ENCODE measurements around the gene EXOC7. TPM values are rescaled to one million over a fixed set of nuclear protein-coding genes. Genes with fewer than 3 reads are reported as not detected.

EXOC7 gene
- total RNA-seq, 4 donors from 2014 or later, result 88.0 to 143 (median 105) TPM

DNA sequence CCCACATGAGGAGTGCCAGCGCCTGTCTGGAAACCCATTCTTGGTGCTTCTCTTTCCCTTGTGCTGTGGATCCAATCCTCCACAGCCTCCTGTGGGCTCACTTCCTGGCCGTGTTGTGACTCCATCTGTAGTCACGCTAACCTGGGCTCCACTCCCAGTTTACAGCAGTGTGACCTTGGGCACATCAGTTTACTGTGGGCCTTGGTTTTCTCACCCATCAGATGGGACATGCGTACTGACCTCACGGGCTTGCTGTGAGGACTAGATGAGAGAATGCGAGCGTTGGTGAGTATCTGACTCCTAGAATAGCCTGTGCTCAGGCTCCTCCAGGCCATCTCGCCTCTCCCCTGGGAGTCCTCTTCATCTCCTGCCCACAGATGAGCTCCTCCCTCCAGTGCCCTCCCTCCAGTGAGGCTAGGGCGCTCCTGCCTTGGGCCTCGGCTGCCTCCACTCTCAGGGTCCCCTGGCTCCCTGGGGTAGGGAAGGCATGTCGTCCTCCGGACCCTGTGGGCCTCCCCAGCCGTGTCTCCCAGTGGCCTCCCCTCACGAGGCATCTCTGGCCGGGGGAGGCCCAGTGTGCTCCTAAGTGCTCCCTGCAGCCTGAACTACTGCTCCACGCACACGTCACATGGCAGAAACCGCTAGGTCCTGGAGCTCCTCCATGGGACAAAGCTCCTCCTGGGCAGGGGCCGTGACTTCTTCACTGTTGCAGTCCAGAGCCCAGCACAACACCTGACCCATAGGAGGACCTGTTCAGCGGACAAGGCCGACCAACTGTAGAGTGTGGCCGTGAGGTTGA is 42.7 kb upstream of the EXOC7 start:
- Histone ChIP-seq H3K9me3 (no peaks in the 10 kb centered on the region), H3K27ac (peak overlapping the region; percentile 39 to 61 (median 56)), H3K27me3 (no peaks in the 10 kb centered on the region), H3K4me1 (peaks cover 0 to 17% (median 8%) of the 10 kb centered on the region in 4 donors), H3K4me3 (no peak overlapping the region), H3K36me3 (no peaks in the 10 kb centered on the region)
- intact Hi-C loops (cut with DNase I; ENCODE audit: low total_unique reads) (no loop called here), in situ Hi-C loops (cut with MboI; ENCODE audit: low pct_ligation_motif_present in 1 of 4, low pct_unique_long_range_greater_than_20kb in 1 of 4, low sequenced_read_pairs in 3 of 4) (no loop called here)
- no peak for DNase-seq
- WGBS, 2 donors (ENCODE audit: low coverage in 1 of 2), result 94 to 100% methylated on average over 1 to 21 of the region's 22 CpGs
- TF ChIP-seq, protein P1, sequence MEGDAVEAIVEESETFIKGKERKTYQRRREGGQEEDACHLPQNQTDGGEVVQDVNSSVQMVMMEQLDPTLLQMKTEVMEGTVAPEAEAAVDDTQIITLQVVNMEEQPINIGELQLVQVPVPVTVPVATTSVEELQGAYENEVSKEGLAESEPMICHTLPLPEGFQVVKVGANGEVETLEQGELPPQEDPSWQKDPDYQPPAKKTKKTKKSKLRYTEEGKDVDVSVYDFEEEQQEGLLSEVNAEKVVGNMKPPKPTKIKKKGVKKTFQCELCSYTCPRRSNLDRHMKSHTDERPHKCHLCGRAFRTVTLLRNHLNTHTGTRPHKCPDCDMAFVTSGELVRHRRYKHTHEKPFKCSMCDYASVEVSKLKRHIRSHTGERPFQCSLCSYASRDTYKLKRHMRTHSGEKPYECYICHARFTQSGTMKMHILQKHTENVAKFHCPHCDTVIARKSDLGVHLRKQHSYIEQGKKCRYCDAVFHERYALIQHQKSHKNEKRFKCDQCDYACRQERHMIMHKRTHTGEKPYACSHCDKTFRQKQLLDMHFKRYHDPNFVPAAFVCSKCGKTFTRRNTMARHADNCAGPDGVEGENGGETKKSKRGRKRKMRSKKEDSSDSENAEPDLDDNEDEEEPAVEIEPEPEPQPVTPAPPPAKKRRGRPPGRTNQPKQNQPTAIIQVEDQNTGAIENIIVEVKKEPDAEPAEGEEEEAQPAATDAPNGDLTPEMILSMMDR (IDR thresholded peaks at IDR 0.05), result no peak
- TF ChIP-seq EP300 (IDR thresholded peaks at IDR 0.05; ENCODE audit: low read depth), result no peak

DNA sequence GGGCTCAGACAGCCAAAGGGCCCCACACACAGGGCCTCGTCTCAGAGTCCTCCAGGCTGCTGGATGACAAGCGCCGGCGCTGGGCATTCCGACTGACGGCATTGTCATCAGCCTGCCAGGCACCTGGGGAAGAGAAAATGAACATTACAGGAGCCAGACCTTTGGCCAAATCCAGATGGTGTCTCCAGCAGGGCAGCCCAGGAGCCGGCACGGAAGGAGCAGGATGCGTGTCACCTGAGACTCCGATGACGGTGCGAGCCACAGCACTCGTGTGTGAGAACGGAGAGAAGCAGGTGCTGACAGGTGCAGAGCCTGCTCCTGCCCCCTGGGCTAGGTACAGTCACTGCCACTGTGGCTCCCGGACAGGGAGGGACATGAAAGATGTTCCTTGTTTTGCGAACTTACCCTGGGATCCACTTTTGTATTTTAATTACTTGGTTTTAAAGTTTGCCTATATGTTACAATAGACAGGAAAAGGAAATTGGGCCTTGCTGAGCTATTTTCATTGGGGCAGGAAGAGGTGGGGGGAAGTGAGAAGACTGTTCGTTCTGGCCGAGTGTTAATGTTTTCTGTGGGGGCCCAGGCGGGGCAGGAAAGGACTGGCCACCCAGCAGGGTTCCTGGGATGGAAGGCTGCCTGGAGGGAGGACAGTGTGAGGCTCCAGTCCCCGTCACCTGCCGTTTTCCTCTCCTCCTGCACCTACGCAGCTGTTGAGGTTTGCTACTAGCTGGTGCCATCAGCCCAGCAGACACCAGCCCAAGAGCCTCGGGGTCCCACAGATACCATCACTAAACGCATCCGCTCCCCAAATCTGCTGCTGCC is 41.9 kb upstream of the EXOC7 start:
- intact Hi-C loops (cut with DNase I; ENCODE audit: low total_unique reads), result no loop called here
- Histone ChIP-seq H3K4me1 (peaks cover 0 to 22% (median 15%) of the 10 kb centered on the region in 4 donors), H3K36me3 (no peaks in the 10 kb centered on the region), H3K27me3 (peaks cover 6% of the 10 kb centered on the region), H3K4me3 (no peak overlapping the region), H3K27ac (peak overlapping the region; percentile 39 to 61 (median 56)), H3K9me3 (no peaks in the 10 kb centered on the region)
- in situ Hi-C loops (cut with MboI; ENCODE audit: low pct_ligation_motif_present in 1 of 4, low pct_unique_long_range_greater_than_20kb in 1 of 4, low sequenced_read_pairs in 3 of 4), result no loop called here
- 77 to 80% methylated on average over 15 to 25 of the region's 25 CpGs for WGBS, 2 donors (ENCODE audit: low coverage in 1 of 2)
- DNase-seq, result peak; percentile 47
- TF ChIP-seq POLR2AphosphoS5 (IDR thresholded peaks at IDR 0.05), result no peak
- no peak for TF ChIP-seq EP300 (IDR thresholded peaks at IDR 0.05; ENCODE audit: low read depth)
- no peak for TF ChIP-seq POLR2A (IDR thresholded peaks at IDR 0.05)
- TF ChIP-seq, protein P1 (IDR thresholded peaks at IDR 0.05), result no peak

DNA sequence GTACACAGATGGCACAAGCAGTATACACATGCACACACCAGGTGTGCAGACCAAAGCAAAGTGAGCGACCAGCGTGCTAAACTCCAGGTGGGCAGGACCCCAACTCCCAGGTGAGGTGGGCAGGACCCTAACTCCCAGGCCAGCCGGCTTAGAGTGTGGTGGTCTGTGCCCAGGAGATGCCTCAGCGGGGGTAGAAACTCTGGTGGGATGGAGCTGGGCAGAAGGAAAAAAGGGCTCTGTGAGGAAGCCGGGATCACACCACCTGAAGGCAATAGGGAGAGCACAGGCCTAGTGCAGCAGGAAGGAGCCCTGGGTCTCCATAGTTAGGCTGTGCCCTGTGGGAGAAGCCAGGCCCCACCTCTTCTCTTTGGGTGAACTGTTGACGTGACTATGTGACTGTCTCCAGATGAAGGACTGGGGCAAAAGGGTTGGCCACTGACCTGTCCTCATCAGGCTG is 39.0 kb upstream of the EXOC7 start:
- Histone ChIP-seq H3K36me3 (no peaks in the 10 kb centered on the region), H3K27ac (no peak overlapping the region), H3K9me3 (no peaks in the 10 kb centered on the region), H3K27me3 (peaks cover 34% of the 10 kb centered on the region), H3K4me3 (no peak overlapping the region), H3K4me1 (peaks cover 0 to 26% (median 21%) of the 10 kb centered on the region in 4 donors)
- intact Hi-C loops (cut with DNase I; ENCODE audit: low total_unique reads), result no loop called here
- DNase-seq, result no peak
- TF ChIP-seq, protein P1 (IDR thresholded peaks at IDR 0.05), result no peak
- TF ChIP-seq EP300 (IDR thresholded peaks at IDR 0.05; ENCODE audit: low read depth) (no peak), POLR2A (IDR thresholded peaks at IDR 0.05) (no peak), POLR2AphosphoS5 (IDR thresholded peaks at IDR 0.05) (no peak)
- in situ Hi-C loops (cut with MboI; ENCODE audit: low pct_ligation_motif_present in 1 of 4, low pct_unique_long_range_greater_than_20kb in 1 of 4, low sequenced_read_pairs in 3 of 4), result no loop called here
- WGBS, 2 donors (ENCODE audit: low coverage in 1 of 2), result 96% methylated on average over 6 of the region's 6 CpGs; no CpG with 5 or more reads in 1 of the 2 donors

DNA sequence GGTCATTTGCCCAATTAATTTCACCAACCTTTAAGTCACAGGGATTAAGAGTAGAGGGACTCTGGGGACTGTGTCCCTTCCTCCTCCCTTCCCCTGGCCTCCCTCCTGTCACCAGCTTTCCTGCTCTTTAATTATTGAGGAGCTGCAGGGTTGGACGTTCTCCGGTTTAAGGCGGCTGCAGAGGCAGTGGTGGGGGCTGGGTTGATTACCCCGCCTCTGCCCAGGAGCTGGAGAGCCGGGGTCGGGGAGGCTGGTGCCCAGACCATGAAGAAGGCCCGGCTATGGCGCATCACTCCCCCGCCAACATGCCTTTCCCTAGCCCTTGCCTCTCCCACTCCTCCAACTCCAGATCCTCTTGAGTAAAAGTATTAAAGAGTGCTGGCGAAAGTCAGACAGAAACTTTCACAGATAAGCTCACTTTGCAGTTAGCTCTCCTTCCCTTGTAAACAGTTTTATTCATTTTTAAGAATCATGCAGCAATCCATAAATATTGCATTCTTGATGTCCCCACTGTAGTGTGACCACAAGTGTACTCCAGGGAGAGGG is 38.5 kb upstream of the EXOC7 start:
- Histone ChIP-seq H3K27me3 (peaks cover 39% of the 10 kb centered on the region), H3K27ac (no peak overlapping the region), H3K4me3 (no peak overlapping the region), H3K4me1 (peaks cover 0 to 26% (median 21%) of the 10 kb centered on the region in 4 donors), H3K36me3 (no peaks in the 10 kb centered on the region), H3K9me3 (no peaks in the 10 kb centered on the region)
- intact Hi-C loops (cut with DNase I; ENCODE audit: low total_unique reads), result no loop called here
- in situ Hi-C loops (cut with MboI; ENCODE audit: low pct_ligation_motif_present in 1 of 4, low pct_unique_long_range_greater_than_20kb in 1 of 4, low sequenced_read_pairs in 3 of 4), result no loop called here
- 62% methylated on average over 10 of the region's 10 CpGs; no CpG with 5 or more reads in 1 of the 2 donors for WGBS, 2 donors (ENCODE audit: low coverage in 1 of 2)
- TF ChIP-seq POLR2A (IDR thresholded peaks at IDR 0.05), result no peak
- no peak for TF ChIP-seq EP300 (IDR thresholded peaks at IDR 0.05; ENCODE audit: low read depth)
- TF ChIP-seq, protein P1 (IDR thresholded peaks at IDR 0.05), result no peak
- TF ChIP-seq POLR2AphosphoS5 (IDR thresholded peaks at IDR 0.05), result no peak
- no peak for DNase-seq
